ENCODE measurements around the gene FBN1. TPM values are rescaled to one million over a fixed set of nuclear protein-coding genes. Genes with fewer than 3 reads are reported as not detected.

FBN1 gene
- total and polyA plus RNA-seq, 10 of the 15 experiments (the other 5 are each of a cell fraction or from before 2014, with no cell fraction given), result 2.2 to 15.3 (median 7.0) TPM

DNA sequence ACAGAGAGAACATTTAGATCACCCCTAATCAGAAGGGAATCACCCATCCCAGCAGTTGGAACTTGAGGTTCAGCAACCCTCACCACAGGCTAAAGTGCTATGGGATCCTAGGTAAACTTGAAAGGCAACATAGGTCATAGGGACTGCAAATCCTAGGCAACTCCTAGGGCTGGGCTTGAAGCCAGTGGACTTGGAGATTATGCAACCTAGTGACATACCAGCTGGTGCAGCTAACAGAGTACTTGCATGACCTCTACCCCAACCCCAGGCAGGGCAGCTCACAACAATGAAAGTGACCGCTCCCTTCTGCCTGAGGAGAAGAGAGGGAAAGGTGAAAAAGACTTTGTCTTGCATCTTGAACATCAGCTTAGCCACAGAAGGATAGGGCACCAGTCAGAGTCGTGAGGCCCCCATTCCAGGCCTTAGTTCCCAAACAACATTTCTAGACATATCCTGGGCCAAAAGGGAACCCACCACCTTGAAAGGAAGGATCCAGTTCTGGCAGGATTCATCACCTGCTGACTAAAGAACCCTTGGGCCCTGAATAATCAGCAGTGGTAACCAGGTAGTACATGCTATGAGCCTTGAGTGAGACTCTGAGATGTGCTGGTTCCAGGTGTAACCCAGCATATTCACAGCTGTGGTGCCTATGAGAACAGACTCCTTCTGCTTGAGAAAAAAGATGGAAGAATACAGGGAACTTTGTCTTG lies 37.6 kb upstream of the FBN1 start (continued):
- TF ChIP-seq E2F4 (IDR thresholded peaks at IDR 0.05; ENCODE audit: low read depth, low read length), result no peak
- TF ChIP-seq SUZ12 (IDR thresholded peaks at IDR 0.05; ENCODE audit: unreplicated experiment), result no peak

- Histone ChIP-seq H3K9ac (ENCODE audit: control insufficient read depth, insufficient read depth, low read length) (no peak overlapping the region), H3K27ac (ENCODE audit: control insufficient read depth, insufficient read depth) (no peak overlapping the region), H3K4me3 (no peak overlapping the region), H3K27me3 (replicated peaks in 1 of 2; ENCODE audit: control insufficient read depth in 2 of 2, insufficient read depth in 2 of 2, low read length in 1 of 2) (no peaks in the 10 kb centered on the region), H3K4me1 (ENCODE audit: control insufficient read depth, insufficient read depth, low read length) (no peaks in the 10 kb centered on the region), H2AFZ (ENCODE audit: control insufficient read depth, low read depth, low read length) (no peak overlapping the region), H3K79me2 (ENCODE audit: control insufficient read depth, insufficient read depth, low read length) (no peaks in the 10 kb centered on the region), H3K36me3 (ENCODE audit: control insufficient read depth in 2 of 2, insufficient read depth in 2 of 2, low read length in 1 of 2) (no peaks in the 10 kb centered on the region), H3K4me2 (ENCODE audit: control insufficient read depth, insufficient read depth) (no peak overlapping the region), H4K20me1 (ENCODE audit: control insufficient read depth, insufficient read depth) (no peaks in the 10 kb centered on the region), H3K9me3 (replicated peaks; ENCODE audit: control insufficient read depth, insufficient read depth, low read length) (no peaks in the 10 kb centered on the region)
- CTCF ChIA-PET, result no interaction called here
- ATAC-seq (no peak), DNase-seq (ENCODE audit: low read depth, low spot score) (no peak), FAIRE-seq (no peak)
- RAD21 ChIA-PET (ENCODE audit: unreplicated experiment), result no interaction called here
- intact Hi-C loops (cut with micrococcal nuclease; ENCODE audit: unreplicated experiment), result no loop called here
- POLR2A ChIA-PET, result no interaction called here
- 61% methylated on average over 3 of the region's 3 CpGs for WGBS (ENCODE audit: insufficient coverage, insufficient replicate concordance, low lambda C conversion rate, missing lambda C conversion rate)
- SMC1A ChIA-PET (ENCODE audit: uncharacterized antibody, unreplicated experiment), result no interaction called here
- BruUV-seq (replicated peaks), result no TSS peak
- in situ Hi-C loops (cut with MboI), result no loop called here
- TF ChIP-seq GABPA (IDR thresholded peaks at IDR 0.05; ENCODE audit: low read depth) (no peak), ZNF217 (IDR thresholded peaks at IDR 0.05) (no peak), CEBPB (IDR thresholded peaks at IDR 0.05; ENCODE audit: borderline replicate concordance in 1 of 2, low read depth in 2 of 2, low read length in 2 of 2) (no peak), IKZF2 (IDR thresholded peaks at IDR 0.05) (no peak), MTA2 (IDR thresholded peaks at IDR 0.05; ENCODE audit: low read depth) (no peak), ZSCAN29 (IDR thresholded peaks at IDR 0.05) (no peak), NFYB (IDR thresholded peaks at IDR 0.05; ENCODE audit: insufficient read depth, low read depth, low read length) (no peak), BCL3 (IDR thresholded peaks at IDR 0.05; ENCODE audit: borderline replicate concordance, insufficient read depth, low read depth, low read length, poor library complexity, severe bottlenecking) (no peak), RAD21 (IDR thresholded peaks at IDR 0.05; ENCODE audit: insufficient read depth, low read depth, low read length) (no peak), BHLHE40 (IDR thresholded peaks at IDR 0.05; ENCODE audit: borderline replicate concordance in 1 of 2, low read depth in 2 of 2, low read length in 1 of 2) (no peak), WRNIP1 (IDR thresholded peaks at IDR 0.05; ENCODE audit: borderline replicate concordance, low read depth, low read length) (no peak), ZNF274 (IDR thresholded peaks at IDR 0.05; ENCODE audit: insufficient read depth, insufficient read length) (no peak)
- TF ChIP-seq, protein P1, sequence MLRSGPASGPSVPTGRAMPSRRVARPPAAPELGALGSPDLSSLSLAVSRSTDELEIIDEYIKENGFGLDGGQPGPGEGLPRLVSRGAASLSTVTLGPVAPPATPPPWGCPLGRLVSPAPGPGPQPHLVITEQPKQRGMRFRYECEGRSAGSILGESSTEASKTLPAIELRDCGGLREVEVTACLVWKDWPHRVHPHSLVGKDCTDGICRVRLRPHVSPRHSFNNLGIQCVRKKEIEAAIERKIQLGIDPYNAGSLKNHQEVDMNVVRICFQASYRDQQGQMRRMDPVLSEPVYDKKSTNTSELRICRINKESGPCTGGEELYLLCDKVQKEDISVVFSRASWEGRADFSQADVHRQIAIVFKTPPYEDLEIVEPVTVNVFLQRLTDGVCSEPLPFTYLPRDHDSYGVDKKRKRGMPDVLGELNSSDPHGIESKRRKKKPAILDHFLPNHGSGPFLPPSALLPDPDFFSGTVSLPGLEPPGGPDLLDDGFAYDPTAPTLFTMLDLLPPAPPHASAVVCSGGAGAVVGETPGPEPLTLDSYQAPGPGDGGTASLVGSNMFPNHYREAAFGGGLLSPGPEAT (IDR thresholded peaks at IDR 0.05; ENCODE audit: low read depth), result no peak
Observed at GRCh38 chr15:48681353-48681752, 35.8 kb upstream of the FBN1 start.
